ENCODE data around the gene SAMD11.
"Not testable (repeated sequence)": the region's sequence is repeated elsewhere in the genome, so short reads cannot be mapped to it uniquely, and the experiment has no call there.

DNA sequence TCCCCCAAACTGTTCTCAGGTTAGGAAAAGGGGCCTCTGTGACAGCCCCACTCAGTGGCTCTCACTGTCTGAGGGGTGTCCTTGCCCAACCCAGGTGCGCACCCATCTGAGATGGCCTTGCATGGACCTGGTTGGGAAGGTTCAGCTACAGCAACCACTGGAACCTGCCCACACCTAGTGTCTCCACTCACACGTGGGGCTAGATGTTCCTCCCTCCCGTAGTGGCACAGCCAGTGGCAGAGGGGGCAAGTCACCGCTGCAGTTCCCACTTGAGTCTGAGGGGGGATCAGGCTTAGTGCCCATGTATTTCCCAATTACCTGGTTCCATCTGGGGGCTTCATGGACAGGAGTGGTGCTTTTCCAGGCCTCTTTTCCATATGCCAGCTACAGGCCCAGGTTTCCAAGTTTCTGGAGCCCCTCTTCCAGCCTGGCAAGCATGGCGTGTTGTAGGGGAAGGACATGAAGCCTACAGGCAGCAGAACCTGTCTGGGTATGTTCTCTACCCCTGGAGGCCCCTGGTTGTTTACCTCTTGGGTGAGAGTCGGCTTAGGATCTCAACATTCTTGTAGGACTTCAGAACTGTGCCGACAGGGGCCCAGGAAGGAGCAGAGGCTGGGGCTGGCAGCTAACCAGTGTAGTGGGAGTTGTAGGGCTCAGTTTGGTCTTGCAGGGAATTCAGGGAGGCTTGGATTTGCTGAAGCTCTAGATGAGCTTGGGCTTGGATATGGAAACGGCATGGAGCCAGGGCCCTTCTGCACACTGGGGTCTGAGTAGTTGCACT is 47.1 kb upstream of the SAMD11 start:
- TF ChIP-seq, protein P1, sequence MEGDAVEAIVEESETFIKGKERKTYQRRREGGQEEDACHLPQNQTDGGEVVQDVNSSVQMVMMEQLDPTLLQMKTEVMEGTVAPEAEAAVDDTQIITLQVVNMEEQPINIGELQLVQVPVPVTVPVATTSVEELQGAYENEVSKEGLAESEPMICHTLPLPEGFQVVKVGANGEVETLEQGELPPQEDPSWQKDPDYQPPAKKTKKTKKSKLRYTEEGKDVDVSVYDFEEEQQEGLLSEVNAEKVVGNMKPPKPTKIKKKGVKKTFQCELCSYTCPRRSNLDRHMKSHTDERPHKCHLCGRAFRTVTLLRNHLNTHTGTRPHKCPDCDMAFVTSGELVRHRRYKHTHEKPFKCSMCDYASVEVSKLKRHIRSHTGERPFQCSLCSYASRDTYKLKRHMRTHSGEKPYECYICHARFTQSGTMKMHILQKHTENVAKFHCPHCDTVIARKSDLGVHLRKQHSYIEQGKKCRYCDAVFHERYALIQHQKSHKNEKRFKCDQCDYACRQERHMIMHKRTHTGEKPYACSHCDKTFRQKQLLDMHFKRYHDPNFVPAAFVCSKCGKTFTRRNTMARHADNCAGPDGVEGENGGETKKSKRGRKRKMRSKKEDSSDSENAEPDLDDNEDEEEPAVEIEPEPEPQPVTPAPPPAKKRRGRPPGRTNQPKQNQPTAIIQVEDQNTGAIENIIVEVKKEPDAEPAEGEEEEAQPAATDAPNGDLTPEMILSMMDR (IDR thresholded peaks at IDR 0.05): not testable (repeated sequence)
- not testable (repeated sequence) for TF ChIP-seq POLR2A (IDR thresholded peaks at IDR 0.05; ENCODE audit: low read depth)
